ENCODE measurements around the gene CMTM5.
A peak's percentile ranks its signal among the peaks of the same experiment; 100 is the strongest.

Gene CMTM5

DNA sequence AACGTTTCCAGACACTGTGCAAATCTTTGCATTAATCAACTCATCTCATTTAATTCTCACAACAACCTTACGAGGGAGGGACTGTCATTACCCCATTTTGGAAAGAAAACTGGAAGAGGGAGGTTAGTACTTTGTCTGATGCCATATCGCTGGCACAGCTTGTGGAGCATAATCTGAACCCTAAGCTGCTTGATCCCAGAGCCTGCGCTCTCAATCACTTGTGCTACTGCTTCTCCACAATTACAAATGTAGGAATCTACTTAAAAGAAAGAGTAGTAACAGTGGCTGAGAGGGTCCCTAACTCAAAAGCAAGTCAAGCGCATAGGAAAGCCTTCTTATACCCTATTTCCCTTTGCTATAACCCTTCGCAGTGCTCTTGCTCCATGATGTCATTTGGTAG is 15.1 kb upstream of the CMTM5 start:
- no peak overlapping the region for H3K4me3 ChIP-seq (replicated peaks in 1 of 2; ENCODE audit: low read depth in 2 of 2, low read length in 2 of 2)
- TF ChIP-seq CTCF (IDR thresholded peaks at IDR 0.05; ENCODE audit: low read depth, low read length), result no peak
- DNase-seq (ENCODE audit: low read depth in 2 of 2), result no peak

DNA sequence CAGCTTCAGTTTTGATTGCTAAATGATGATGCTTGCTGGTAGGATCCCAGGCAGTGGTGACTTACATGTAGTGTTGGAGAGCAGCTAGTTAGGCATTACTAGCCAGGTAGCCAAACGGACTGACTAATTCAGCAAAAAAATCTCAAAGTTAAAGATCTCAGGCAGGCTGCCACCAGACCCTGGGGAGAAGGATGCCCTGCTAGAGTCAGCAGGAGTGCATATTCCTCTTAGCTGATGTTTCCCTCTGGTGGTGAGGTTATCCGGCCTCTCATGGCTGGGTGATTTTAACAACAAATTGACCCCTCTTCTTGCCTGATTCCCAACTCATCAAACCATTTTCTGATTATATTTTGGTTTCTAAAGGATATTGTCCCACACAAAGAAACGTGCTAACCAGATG is 14.6 kb upstream of the CMTM5 start:
- DNase-seq (ENCODE audit: low read depth in 2 of 2), result peak in 1 of 2 donors; percentile 10
- no peak for TF ChIP-seq CTCF (IDR thresholded peaks at IDR 0.05; ENCODE audit: low read depth, low read length)
- no peak overlapping the region for H3K4me3 ChIP-seq (replicated peaks in 1 of 2; ENCODE audit: low read depth in 2 of 2, low read length in 2 of 2)

- no peak for DNase-seq (ENCODE audit: low read depth in 2 of 2)
- no peak for TF ChIP-seq CTCF (IDR thresholded peaks at IDR 0.05; ENCODE audit: low read depth, low read length)
- peak overlapping the region; percentile 19 to 48 for H3K4me3 ChIP-seq (replicated peaks in 1 of 2; ENCODE audit: low read depth in 2 of 2, low read length in 2 of 2)
Measured at GRCh38 chr14:23364164-23365035, 12.4 kb upstream of the CMTM5 start.

- no peak for TF ChIP-seq CTCF (IDR thresholded peaks at IDR 0.05; ENCODE audit: low read depth, low read length)
- peak within 1 kb of the TSS; percentile 24 to 48 for H3K4me3 ChIP-seq (replicated peaks in 1 of 2; ENCODE audit: low read depth in 2 of 2, low read length in 2 of 2)
- no peak for DNase-seq (ENCODE audit: low read depth in 2 of 2)
Measured at GRCh38 chr14:23365036-23365731, 11.7 kb upstream of the CMTM5 start, which contains the start of gene EFS. Gene EFS (minus strand): TSS chr14:23365172. CDS start chr14:23365025, 147 bp downstream.

- peak overlapping the region; percentile 24 to 36 for H3K4me3 ChIP-seq (replicated peaks in 1 of 2; ENCODE audit: low read depth in 2 of 2, low read length in 2 of 2)
- peak in 1 of 2 donors; percentile 33 for DNase-seq (ENCODE audit: low read depth in 2 of 2)
- TF ChIP-seq CTCF (IDR thresholded peaks at IDR 0.05; ENCODE audit: low read depth, low read length), result no peak
Measured at GRCh38 chr14:23365732-23366425, 11.0 kb upstream of the CMTM5 start.

DNA sequence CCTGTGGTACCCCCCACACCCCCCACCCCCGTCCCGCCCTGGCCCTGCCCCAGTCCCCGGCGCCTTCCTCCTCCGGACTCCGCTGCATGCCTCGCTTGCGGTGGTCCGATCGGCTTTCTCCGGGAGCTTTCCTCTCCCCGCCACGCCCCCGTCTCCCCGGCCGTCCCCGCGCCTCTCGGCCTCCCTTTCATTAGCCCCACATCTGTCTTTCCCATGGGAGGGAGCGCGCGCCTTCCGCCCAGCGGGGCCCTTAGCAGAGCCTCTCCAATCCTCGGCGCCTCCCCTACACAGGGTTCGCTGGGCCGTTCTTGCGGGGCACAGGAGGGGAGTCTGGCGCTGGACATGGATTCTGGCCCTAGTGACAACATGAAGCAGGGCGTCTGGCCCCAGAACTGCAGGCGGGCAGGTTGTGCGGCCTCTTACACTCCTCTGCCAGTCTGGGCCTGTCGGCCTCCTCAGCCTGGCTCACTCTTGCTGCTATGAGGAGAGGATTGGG is 10.4 kb upstream of the CMTM5 start:
- peak; percentile 25 to 26 for DNase-seq (ENCODE audit: low read depth in 2 of 2)
- TF ChIP-seq CTCF (IDR thresholded peaks at IDR 0.05; ENCODE audit: low read depth, low read length), result no peak
- no peak overlapping the region for H3K4me3 ChIP-seq (replicated peaks in 1 of 2; ENCODE audit: low read depth in 2 of 2, low read length in 2 of 2)

Data from cardiac fibroblast (primary cell).